OCI-LY3 (cell line): ENCODE data around the gene RNF220.

Experiments used
- CTCF ChIP-seq: fragments of 200-600, 300-600 bp; sonication (generic); IDR thresholded peaks from 2 replicates; pipeline ENCODE4 v1.5.1; 2014; ENCODE audit warnings: antibody characterized with exemption, low read length, low read depth
- EZH2phosphoT487 ChIP-seq: fragments of 200-600 bp; shearing (Covaris generic); IDR thresholded peaks from 2 replicates; pipeline ENCODE4 v1.6.1; 2018; ENCODE audit warnings: antibody characterized with exemption, mixed run types, low read depth

- TF ChIP-seq CTCF (no peak), EZH2phosphoT487 (no peak)
Measured at GRCh38 chr1:44636688-44637598, 231.9 kb downstream of the RNF220 start.
